CD4-positive, alpha-beta memory T cell (primary cell): ENCODE results near the gene CRNKL1. TPM values are rescaled to one million over a fixed set of nuclear protein-coding genes. Genes with fewer than 3 reads are reported as not detected.

Source experiments
- CTCF ChIA-PET: fragments of 350-600 bp; sonication (Branson Sonifier 250); formaldehyde crosslinking; loops from one replicate; lab custom pipeline; 2021; ENCODE audit warnings: inconsistent platforms; ENCODE audit not compliant: partially characterized antibody; lab: Charles Lee
- POLR2A ChIA-PET: fragments of 350-600 bp; sonication (Branson Sonifier 250); formaldehyde crosslinking; loops from one replicate; lab custom pipeline; 2021; ENCODE audit not compliant: partially characterized antibody; lab: Charles Lee
- DNase-seq, 5 donors: peaks; one replicate each; pipeline versions ENCODE4 v3.0.0 to v3.0.0-alpha.2; 2020 to 2022; ENCODE audit warnings: mixed read lengths in 1 of 5
- H3K27ac ChIP-seq: one replicate; pipeline ENCODE4 v1.7.0; 2013; ENCODE audit warnings: low read depth, low read length
- H3K27me3 ChIP-seq: 2 replicates; pipeline ENCODE4 v1.7.0; 2013; ENCODE audit warnings: mild to moderate bottlenecking, low read length, moderate library complexity; ENCODE audit not compliant: insufficient read depth
- H3K36me3 ChIP-seq: 2 replicates; pipeline ENCODE4 v1.7.0; 2013; ENCODE audit warnings: mild to moderate bottlenecking, low read length, moderate library complexity; ENCODE audit not compliant: insufficient read depth
- H3K4me1 ChIP-seq: 2 replicates; pipeline ENCODE4 v1.7.0; 2013; ENCODE audit warnings: mild to moderate bottlenecking, low read length, moderate library complexity; ENCODE audit not compliant: insufficient read depth
- H3K4me3 ChIP-seq, 2 donors: one replicate each; pipeline ENCODE4 v1.7.0; 2013; ENCODE audit warnings: low read length in 2 of 2, mild to moderate bottlenecking in 1 of 2
- H3K9me3 ChIP-seq, 2 donors: one replicate each; pipeline ENCODE4 v1.7.0; 2013; ENCODE audit warnings: low read length in 2 of 2, control low read depth in 1 of 2; ENCODE audit not compliant: control insufficient read depth in 1 of 2
- H3K27ac Mint-ChIP-seq, 7 donors: one replicate each; pipeline ENCODE4 v1.8.0; 2020 to 2021; ENCODE audit warnings: mixed read lengths in 7 of 7, mild to moderate bottlenecking in 6 of 7, inconsistent platforms in 3 of 7, moderate library complexity in 3 of 7
- H3K27me3 Mint-ChIP-seq, 2 donors: one replicate each; pipeline ENCODE4 v1.8.0; 2020 to 2021; ENCODE audit warnings: mixed read lengths in 2 of 2
- H3K36me3 Mint-ChIP-seq, 2 donors: one replicate each; pipeline ENCODE4 v1.8.0; 2020 to 2021; ENCODE audit warnings: mixed read lengths in 2 of 2, inconsistent platforms in 1 of 2, mild to moderate bottlenecking in 1 of 2
- H3K4me1 Mint-ChIP-seq, 4 donors: one replicate each; pipeline ENCODE4 v1.8.0; 2020 to 2021; ENCODE audit warnings: mixed read lengths in 4 of 4, mild to moderate bottlenecking in 1 of 4
- H3K4me3 Mint-ChIP-seq, 8 donors: one replicate each; pipeline ENCODE4 v1.8.0; 2020 to 2021; ENCODE audit warnings: mixed read lengths in 8 of 8, mild to moderate bottlenecking in 7 of 8, moderate library complexity in 6 of 8, inconsistent platforms in 3 of 8
- H3K9me3 Mint-ChIP-seq, 8 donors: one replicate each; pipeline ENCODE4 v1.8.0; 2020 to 2021; ENCODE audit warnings: mixed read lengths in 8 of 8, mild to moderate bottlenecking in 5 of 8, inconsistent platforms in 3 of 8, moderate library complexity in 1 of 8
- intact Hi-C: fragments of 100-400 bp; cut with micrococcal nuclease; formaldehyde crosslinking; loops from one replicate; pipeline ENCODE4 v1.15.1; 2023
- polyA plus RNA-seq, 2 donors: library from polyadenylated mRNA; unstranded; fragments of 300-500 nt; fragmentation: Illumina TruSeq; gene quantifications; one replicate each; pipeline ENCODE4 v1.2.3, GENCODE V29; 2021
- total RNA-seq, 2 experiments: library from RNA; stranded (reverse); gene quantifications; one replicate each; pipeline ENCODE4 v1.2.3, GENCODE V29; 2021

The CRNKL1 gene
- total and polyA plus RNA-seq, 4 experiments from 2014 or later, result 10.4 to 32.9 (median 23.1) TPM

GRCh38 chr20:20031790-20032189 is 20.5 kb downstream of the CRNKL1 start:
- POLR2A ChIA-PET, result no interaction called here
- H3K4me1 Mint-ChIP-seq, result peaks cover 0 to 3% (median under 1%) of the 10 kb centered on the region in 4 donors

GRCh38 chr20:20027284-20027683 is 25.0 kb downstream of the CRNKL1 start:
- Histone ChIP-seq H3K4me1 (no peaks in the 10 kb centered on the region), H3K4me3 (no peak overlapping the region), H3K36me3 (peaks cover 7% of the 10 kb centered on the region), H3K27ac (no peak overlapping the region), H3K9me3 (no peaks in the 10 kb centered on the region), H3K27me3 (no peaks in the 10 kb centered on the region)
- DNase-seq, result no peak
- Mint-ChIP-seq H3K27ac (no peak overlapping the region), H3K27me3 (no peaks in the 10 kb centered on the region), H3K4me1 (peaks cover 4 to 9% (median 7%) of the 10 kb centered on the region in 4 donors), H3K4me3 (no peak overlapping the region), H3K9me3 (no peaks in the 10 kb centered on the region), H3K36me3 (peaks cover 9 to 65% of the 10 kb centered on the region in 2 donors)
- CTCF ChIA-PET, result interaction anchor here (2.0 kb wide), 1 partner anchor 10 kb away, joined by 6 read pairs; the partner anchor contains the start of gene NAA20
- POLR2A ChIA-PET, result interaction anchor here (1.2 to 3.0 kb wide), 2 partner anchors 10 to 25 kb away, joined by 4 to 10 read pairs; partner anchors contain the start of genes CFAP61, CRNKL1 and NAA20
- intact Hi-C loops, result no loop called here

More at GRCh38 chr20:20031790-20032189, 20.5 kb downstream of the CRNKL1 start:
- Mint-ChIP-seq H3K27me3 (no peaks in the 10 kb centered on the region), H3K27ac (no peak overlapping the region), H3K36me3 (peaks cover 30 to 73% of the 10 kb centered on the region in 2 donors), H3K4me3 (no peak overlapping the region), H3K9me3 (no peaks in the 10 kb centered on the region)
- CTCF ChIA-PET, result no interaction called here
- intact Hi-C loops, result no loop called here
- no peak for DNase-seq
- H3K9me3 ChIP-seq, result no peaks in the 10 kb centered on the region
- no peak overlapping the region for H3K27ac ChIP-seq
- no peaks in the 10 kb centered on the region for H3K27me3 ChIP-seq
- no peaks in the 10 kb centered on the region for H3K4me1 ChIP-seq
- no peak overlapping the region for H3K4me3 ChIP-seq
- peaks cover 34% of the 10 kb centered on the region for H3K36me3 ChIP-seq

GRCh38 chr20:20024942-20025341 is 27.3 kb downstream of the CRNKL1 start:
- Histone ChIP-seq H3K4me3 (no peak overlapping the region), H3K4me1 (peaks cover 21% of the 10 kb centered on the region), H3K36me3 (peaks cover 5% of the 10 kb centered on the region), H3K27me3 (no peaks in the 10 kb centered on the region), H3K27ac (no peak overlapping the region), H3K9me3 (no peaks in the 10 kb centered on the region)
- H3K27ac Mint-ChIP-seq, result peak overlapping the region in 6 of 7 donors; percentile 5 to 63 (median 42)
- H3K4me1 Mint-ChIP-seq, result peaks cover 20 to 29% (median 26%) of the 10 kb centered on the region in 4 donors
- no peak for DNase-seq
- CTCF ChIA-PET, result no interaction called here
- POLR2A ChIA-PET, result no interaction called here
- no peaks in the 10 kb centered on the region for H3K9me3 Mint-ChIP-seq
- intact Hi-C loops, result no loop called here
- no peak overlapping the region for H3K4me3 Mint-ChIP-seq
- H3K36me3 Mint-ChIP-seq, result peaks cover 16 to 53% of the 10 kb centered on the region in 2 donors
- no peaks in the 10 kb centered on the region for H3K27me3 Mint-ChIP-seq

GRCh38 chr20:20023395-20023794 is 28.9 kb downstream of the CRNKL1 start:
- H3K9me3 Mint-ChIP-seq, result no peaks in the 10 kb centered on the region
- Histone ChIP-seq H3K27me3 (no peaks in the 10 kb centered on the region), H3K4me1 (peaks cover 36% of the 10 kb centered on the region), H3K4me3 (no peak overlapping the region), H3K9me3 (no peaks in the 10 kb centered on the region), H3K27ac (no peak overlapping the region), H3K36me3 (peaks cover 3% of the 10 kb centered on the region)
- no peak overlapping the region for H3K4me3 Mint-ChIP-seq
- ChIA-PET POLR2A (no interaction called here), CTCF (no interaction called here)
- intact Hi-C loops, result no loop called here
- H3K36me3 Mint-ChIP-seq, result peaks cover 13 to 50% of the 10 kb centered on the region in 2 donors
- H3K27ac Mint-ChIP-seq, result peak overlapping the region in 3 of 7 donors; percentile 3 to 70 (median 23)
- no peaks in the 10 kb centered on the region for H3K27me3 Mint-ChIP-seq
- DNase-seq, result no peak
- peaks cover 29 to 44% (median 39%) of the 10 kb centered on the region in 4 donors for H3K4me1 Mint-ChIP-seq

GRCh38 chr20:20022498-20022897 is 29.8 kb downstream of the CRNKL1 start:
- ChIA-PET CTCF (no interaction called here), POLR2A (interaction anchor here (0.9 kb wide), 1 partner anchor 30 kb away, joined by 3 read pairs; the partner anchor contains the start of genes CFAP61 and CRNKL1)
- Mint-ChIP-seq H3K36me3 (peaks cover 9 to 46% of the 10 kb centered on the region in 2 donors), H3K9me3 (no peaks in the 10 kb centered on the region), H3K4me3 (no peak overlapping the region), H3K27me3 (no peaks in the 10 kb centered on the region), H3K27ac (peak overlapping the region in 5 of 7 donors; percentile 9 to 88 (median 66)), H3K4me1 (peaks cover 34 to 53% (median 45%) of the 10 kb centered on the region in 4 donors)
- DNase-seq, result no peak
- H3K27ac ChIP-seq, result no peak overlapping the region
- H3K9me3 ChIP-seq, result no peaks in the 10 kb centered on the region
- intact Hi-C loops, result no loop called here
- no peaks in the 10 kb centered on the region for H3K27me3 ChIP-seq
- peaks cover 1% of the 10 kb centered on the region for H3K36me3 ChIP-seq
- no peak overlapping the region for H3K4me3 ChIP-seq
- peaks cover 41% of the 10 kb centered on the region for H3K4me1 ChIP-seq

- CTCF ChIA-PET, result interaction anchor here (1.8 kb wide), 1 partner anchor 31 kb away, joined by 6 read pairs; the partner anchor contains the start of genes CFAP61 and CRNKL1
- Histone ChIP-seq H3K27me3 (no peaks in the 10 kb centered on the region), H3K4me1 (peaks cover 42% of the 10 kb centered on the region), H3K4me3 (no peak overlapping the region), H3K36me3 (no peaks in the 10 kb centered on the region), H3K9me3 (no peaks in the 10 kb centered on the region), H3K27ac (no peak overlapping the region)
- no peaks in the 10 kb centered on the region for H3K27me3 Mint-ChIP-seq
- intact Hi-C loops, result no loop called here
- peaks cover 38 to 56% (median 48%) of the 10 kb centered on the region in 4 donors for H3K4me1 Mint-ChIP-seq
- POLR2A ChIA-PET, result interaction anchor here (0.9 kb wide), 1 partner anchor 31 kb away, joined by 3 read pairs; the partner anchor contains the start of genes CFAP61 and CRNKL1
- no peak for DNase-seq
- peak overlapping the region; percentile 7 to 88 (median 67) for H3K27ac Mint-ChIP-seq
- H3K4me3 Mint-ChIP-seq, result no peak overlapping the region
- H3K9me3 Mint-ChIP-seq, result no peaks in the 10 kb centered on the region
- peaks cover 9 to 45% of the 10 kb centered on the region in 2 donors for H3K36me3 Mint-ChIP-seq
Measured at GRCh38 chr20:20021835-20022234, 30.4 kb downstream of the CRNKL1 start.

- ChIA-PET CTCF (interaction anchor here (1.8 kb wide), 1 partner anchor 32 kb away, joined by 6 read pairs; the partner anchor contains the start of genes CFAP61 and CRNKL1), POLR2A (interaction anchor here (1.4 to 7.4 kb wide), 2 partner anchors 12 to 31 kb away, joined by 4 to 84 read pairs; partner anchors contain the start of genes CFAP61 and CRNKL1)
- no peak for DNase-seq
- no peak overlapping the region for H3K27ac ChIP-seq
- intact Hi-C loops, result no loop called here
- Mint-ChIP-seq H3K4me3 (peak overlapping the region in 2 of 8 donors; percentile 21 to 33), H3K27me3 (no peaks in the 10 kb centered on the region), H3K9me3 (no peaks in the 10 kb centered on the region), H3K27ac (peak overlapping the region; percentile 7 to 88 (median 84)), H3K4me1 (peaks cover 41 to 59% (median 49%) of the 10 kb centered on the region in 4 donors), H3K36me3 (peaks cover 9 to 42% of the 10 kb centered on the region in 2 donors)
- no peak overlapping the region for H3K4me3 ChIP-seq
- H3K27me3 ChIP-seq, result no peaks in the 10 kb centered on the region
- H3K36me3 ChIP-seq, result no peaks in the 10 kb centered on the region
- no peaks in the 10 kb centered on the region for H3K9me3 ChIP-seq
- H3K4me1 ChIP-seq, result peaks cover 49% of the 10 kb centered on the region
Measured at GRCh38 chr20:20020908-20021307, 31.4 kb downstream of the CRNKL1 start.
